A549 (cell line): ENCODE results near the gene NCOA3.

Source experiments
- CBX8 ChIP-seq: fragments of 200-600 bp; sonication (generic); IDR thresholded peaks from 2 replicates; pipeline ENCODE4 v1.6.1; 2016
- CEBPB ChIP-seq, 2 experiments: fragments of >200 bp in 1 of 2; sonication (Bioruptor Twin) in 1 of 2; formaldehyde crosslinking in 1 of 2; IDR thresholded peaks; 2 replicates each; pipeline ENCODE4 v1.6.1; 2012 to 2016
- EP300 ChIP-seq, 2 experiments: fragments of >200 bp; sonication (Bioruptor Twin); formaldehyde crosslinking; IDR thresholded peaks; 2 replicates in 1 of 2; 3 replicates in 1 of 2; pipeline ENCODE4 v1.6.1; 2016 to 2017
- FOSL2 ChIP-seq, 2 experiments: fragments of 450-650 bp in 1 of 2; fragments of >200 bp in 1 of 2; sonication (Bioruptor Twin) in 1 of 2; formaldehyde crosslinking; IDR thresholded peaks; 2 replicates each; pipeline versions ENCODE4 v1.5.0 to v1.6.1; 2016 to 2020; ENCODE audit warnings: mild to moderate bottlenecking in 1 of 2, moderate library complexity in 1 of 2
- GATA3 ChIP-seq: IDR thresholded peaks from 2 replicates; pipeline ENCODE4 v1.6.1; 2012; ENCODE audit warnings: borderline replicate concordance
- POLR2A ChIP-seq: IDR thresholded peaks from 2 replicates; pipeline ENCODE4 v1.6.1; 2012; ENCODE audit warnings: mild to moderate bottlenecking, low read length
- TF ChIP-seq, protein P1 (sequence below): fragments of >200 bp; sonication (Bioruptor Twin); formaldehyde crosslinking; IDR thresholded peaks from 3 replicates; pipeline ENCODE4 v1.5.1; 2016

DNA sequence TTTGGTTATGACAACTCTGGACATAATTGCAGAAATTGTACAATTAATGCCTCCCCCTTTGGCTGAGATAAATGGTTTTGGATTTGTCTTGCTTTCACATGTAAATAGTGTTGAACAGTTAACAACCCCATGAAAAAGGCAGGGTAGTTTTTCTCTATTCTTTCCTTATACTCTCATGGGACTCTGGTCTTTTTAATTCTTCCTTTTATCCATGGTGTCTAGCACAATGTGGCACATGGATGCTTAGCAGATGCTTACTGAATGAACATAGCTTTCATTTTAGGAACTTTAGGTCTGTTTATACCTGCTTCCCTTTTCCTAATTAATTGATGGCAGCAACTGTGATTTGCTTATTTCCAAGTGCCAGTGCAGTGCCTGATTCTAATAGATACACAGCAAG lies 75.6 kb downstream of the NCOA3 start:
- TF ChIP-seq, protein P1, sequence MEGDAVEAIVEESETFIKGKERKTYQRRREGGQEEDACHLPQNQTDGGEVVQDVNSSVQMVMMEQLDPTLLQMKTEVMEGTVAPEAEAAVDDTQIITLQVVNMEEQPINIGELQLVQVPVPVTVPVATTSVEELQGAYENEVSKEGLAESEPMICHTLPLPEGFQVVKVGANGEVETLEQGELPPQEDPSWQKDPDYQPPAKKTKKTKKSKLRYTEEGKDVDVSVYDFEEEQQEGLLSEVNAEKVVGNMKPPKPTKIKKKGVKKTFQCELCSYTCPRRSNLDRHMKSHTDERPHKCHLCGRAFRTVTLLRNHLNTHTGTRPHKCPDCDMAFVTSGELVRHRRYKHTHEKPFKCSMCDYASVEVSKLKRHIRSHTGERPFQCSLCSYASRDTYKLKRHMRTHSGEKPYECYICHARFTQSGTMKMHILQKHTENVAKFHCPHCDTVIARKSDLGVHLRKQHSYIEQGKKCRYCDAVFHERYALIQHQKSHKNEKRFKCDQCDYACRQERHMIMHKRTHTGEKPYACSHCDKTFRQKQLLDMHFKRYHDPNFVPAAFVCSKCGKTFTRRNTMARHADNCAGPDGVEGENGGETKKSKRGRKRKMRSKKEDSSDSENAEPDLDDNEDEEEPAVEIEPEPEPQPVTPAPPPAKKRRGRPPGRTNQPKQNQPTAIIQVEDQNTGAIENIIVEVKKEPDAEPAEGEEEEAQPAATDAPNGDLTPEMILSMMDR, result no peak
- no peak for TF ChIP-seq GATA3
- no peak for TF ChIP-seq POLR2A
- TF ChIP-seq EP300 (IDR thresholded peaks at IDR 0.05), result no peak
- TF ChIP-seq FOSL2 (IDR thresholded peaks at IDR 0.05), result no peak
- TF ChIP-seq FOSL2 (CRISPR knock-in tag; IDR thresholded peaks at IDR 0.05), result no peak
- no peak for TF ChIP-seq CBX8
- no peak for TF ChIP-seq CEBPB (IDR thresholded peaks at IDR 0.05)
